ACC112 (cell line): Measurements from ENCODE around the gene GNAO1.

Source experiments
- H2AFZ ChIP-seq: fragments of 200-600 bp; sonication (generic); one replicate; pipeline ENCODE4 v1.6.0; 2017; ENCODE audit warnings: antibody characterized with exemption, low read length; ENCODE audit not compliant: unreplicated experiment
- H3K27ac ChIP-seq: fragments of 200-600 bp; sonication (generic); 2 replicates; pipeline ENCODE4 v1.5.1; 2014; ENCODE audit warnings: low read depth, mild to moderate bottlenecking, antibody characterized with exemption, low read length, moderate library complexity
- H3K27me3 ChIP-seq: fragments of 200-600 bp; sonication (generic); 2 replicates; pipeline ENCODE4 v1.6.1; 2014; ENCODE audit warnings: mild to moderate bottlenecking, antibody characterized with exemption, low read length, moderate library complexity, mixed read lengths; ENCODE audit not compliant: insufficient read depth
- H3K36me3 ChIP-seq: fragments of 200-600 bp; sonication (generic); 2 replicates; pipeline ENCODE4 v1.6.1; 2016; ENCODE audit warnings: mild to moderate bottlenecking, antibody characterized with exemption, low read length, moderate library complexity, mixed read lengths; ENCODE audit not compliant: insufficient read depth
- H3K4me1 ChIP-seq: fragments of 200-600 bp; sonication (generic); one replicate; pipeline ENCODE4 v1.6.1; 2016; ENCODE audit warnings: low read length, mixed read lengths; ENCODE audit not compliant: insufficient read depth, unreplicated experiment, control insufficient read depth
- H3K4me3 ChIP-seq: fragments of 200-600 bp; sonication (generic); 2 replicates; pipeline ENCODE4 v1.5.1; 2014; ENCODE audit warnings: mild to moderate bottlenecking, low read depth, low read length
- H3K79me2 ChIP-seq: fragments of 200-600 bp; sonication (generic); one replicate; pipeline ENCODE4 v1.6.0; 2016; ENCODE audit warnings: low read length; ENCODE audit not compliant: control insufficient read depth, unreplicated experiment, insufficient read depth

GNAO1 gene

GRCh38 chr16:56221995-56222394 is 30.7 kb downstream of the GNAO1 start:
- no peak overlapping the region for H3K4me3 ChIP-seq
- no peak overlapping the region for H2AFZ ChIP-seq
- H3K36me3 ChIP-seq: no peaks in the 10 kb centered on the region
- no peaks in the 10 kb centered on the region for H3K79me2 ChIP-seq
- H3K4me1 ChIP-seq: no peaks in the 10 kb centered on the region
- H3K27me3 ChIP-seq: peaks cover 9% of the 10 kb centered on the region; the same call in 1 of the 2 replicates
- no peak overlapping the region for H3K27ac ChIP-seq

- Histone ChIP-seq H3K36me3 (no peaks in the 10 kb centered on the region), H3K79me2 (no peaks in the 10 kb centered on the region), H3K4me1 (no peaks in the 10 kb centered on the region), H3K27ac (no peak overlapping the region), H3K4me3 (no peak overlapping the region), H3K27me3 (peaks cover 4% of the 10 kb centered on the region; the same call in 1 of the 2 replicates), H2AFZ (no peak overlapping the region)
Measured at GRCh38 chr16:56222474-56222997, 31.2 kb downstream of the GNAO1 start.

- H3K4me3 ChIP-seq: no peak overlapping the region
- no peaks in the 10 kb centered on the region for H3K36me3 ChIP-seq
- no peak overlapping the region for H3K27ac ChIP-seq
- H3K4me1 ChIP-seq: no peaks in the 10 kb centered on the region
- H2AFZ ChIP-seq: no peak overlapping the region
- peaks cover 6% of the 10 kb centered on the region; the same call in 1 of the 2 replicates for H3K27me3 ChIP-seq
- H3K79me2 ChIP-seq: no peaks in the 10 kb centered on the region
Measured at GRCh38 chr16:56225017-56225742, 33.9 kb downstream of the GNAO1 start.

GRCh38 chr16:56226187-56226586 is 34.9 kb downstream of the GNAO1 start:
- Histone ChIP-seq H3K4me1 (no peaks in the 10 kb centered on the region), H3K79me2 (no peaks in the 10 kb centered on the region), H3K36me3 (no peaks in the 10 kb centered on the region), H2AFZ (no peak overlapping the region), H3K27ac (no peak overlapping the region), H3K27me3 (peaks cover 14% of the 10 kb centered on the region; the same call in 1 of the 2 replicates), H3K4me3 (no peak overlapping the region)

GRCh38 chr16:56226845-56227525 is 35.7 kb downstream of the GNAO1 start:
- Histone ChIP-seq H3K36me3 (no peaks in the 10 kb centered on the region), H3K27ac (no peak overlapping the region), H3K4me3 (no peak overlapping the region), H3K4me1 (no peaks in the 10 kb centered on the region), H2AFZ (no peak overlapping the region), H3K79me2 (no peaks in the 10 kb centered on the region), H3K27me3 (peaks cover 16% of the 10 kb centered on the region; the same call in 1 of the 2 replicates)

GRCh38 chr16:56227936-56228335 is 36.6 kb downstream of the GNAO1 start:
- H3K4me1 ChIP-seq: no peaks in the 10 kb centered on the region
- H2AFZ ChIP-seq: no peak overlapping the region
- no peaks in the 10 kb centered on the region for H3K36me3 ChIP-seq
- peaks cover 16% of the 10 kb centered on the region; the same call in 1 of the 2 replicates for H3K27me3 ChIP-seq
- H3K79me2 ChIP-seq: no peaks in the 10 kb centered on the region
- no peak overlapping the region for H3K27ac ChIP-seq
- no peak overlapping the region for H3K4me3 ChIP-seq

- H3K4me1 ChIP-seq: no peaks in the 10 kb centered on the region
- H2AFZ ChIP-seq: no peak overlapping the region
Measured at GRCh38 chr16:56228476-56228875, 37.2 kb downstream of the GNAO1 start.

GRCh38 chr16:56233795-56234566 is 42.7 kb downstream of the GNAO1 start:
- Histone ChIP-seq H3K4me3 (no peak overlapping the region), H3K36me3 (no peaks in the 10 kb centered on the region), H3K79me2 (no peaks in the 10 kb centered on the region), H3K27me3 (peaks cover 26% of the 10 kb centered on the region; the same call in 1 of the 2 replicates), H3K4me1 (no peaks in the 10 kb centered on the region), H3K27ac (no peak overlapping the region), H2AFZ (no peak overlapping the region)

More at GRCh38 chr16:56228476-56228875, 37.2 kb downstream of the GNAO1 start:
- H3K36me3 ChIP-seq: no peaks in the 10 kb centered on the region
- no peak overlapping the region for H3K4me3 ChIP-seq
- H3K27ac ChIP-seq: no peak overlapping the region
- H3K79me2 ChIP-seq: no peaks in the 10 kb centered on the region
- peaks cover 16% of the 10 kb centered on the region; the same call in 1 of the 2 replicates for H3K27me3 ChIP-seq

- no peak overlapping the region for H3K4me3 ChIP-seq
- no peak overlapping the region for H3K27ac ChIP-seq
- H3K79me2 ChIP-seq: no peaks in the 10 kb centered on the region
- H2AFZ ChIP-seq: no peak overlapping the region
- no peaks in the 10 kb centered on the region for H3K4me1 ChIP-seq
- H3K36me3 ChIP-seq: no peaks in the 10 kb centered on the region
- peaks cover 28% of the 10 kb centered on the region; the same call in 1 of the 2 replicates for H3K27me3 ChIP-seq
Measured at GRCh38 chr16:56234737-56235136, 43.4 kb downstream of the GNAO1 start.

- H3K79me2 ChIP-seq: no peaks in the 10 kb centered on the region
- H2AFZ ChIP-seq: no peak overlapping the region
- H3K36me3 ChIP-seq: no peaks in the 10 kb centered on the region
- peaks cover 17% of the 10 kb centered on the region for H3K27me3 ChIP-seq
- H3K4me3 ChIP-seq: no peak overlapping the region
- H3K4me1 ChIP-seq: no peaks in the 10 kb centered on the region
- H3K27ac ChIP-seq: no peak overlapping the region
Measured at GRCh38 chr16:56237451-56237930, 46.2 kb downstream of the GNAO1 start.
